Erythroblast (primary cell): ENCODE results near the gene RALGDS.

ENCODE experiments used
- DNase-seq, 2 experiments: peaks; one replicate each; lab custom pipeline; 2025; lab: John Stamatoyannopoulos, UW
- GATA1 ChIP-seq: IDR thresholded peaks from 2 replicates; pipeline ENCODE4 v1.6.1; 2011; ENCODE audit warnings: low read depth, mild to moderate bottlenecking, control low read depth, low read length, moderate library complexity
- POLR2A ChIP-seq: IDR thresholded peaks from 2 replicates; pipeline ENCODE4 v1.6.1; 2011; ENCODE audit warnings: mild to moderate bottlenecking, low read length

The RALGDS gene

GRCh38 chr9:133124907-133125275, 3.9 kb upstream of the RALGDS start:
- no peak for TF ChIP-seq GATA1
- TF ChIP-seq POLR2A, result no peak
- DNase-seq, result no peak

GRCh38 chr9:133124123-133124906, 3.3 kb upstream of the RALGDS start:
- no peak for TF ChIP-seq POLR2A
- TF ChIP-seq GATA1, result no peak
- peak; percentile 21 to 29 for DNase-seq

- DNase-seq, result peak; percentile 74 to 76
- no peak for TF ChIP-seq POLR2A
- TF ChIP-seq GATA1, result no peak
Observed at GRCh38 chr9:133122935-133123611, 2.0 kb upstream of the RALGDS start.

DNA sequence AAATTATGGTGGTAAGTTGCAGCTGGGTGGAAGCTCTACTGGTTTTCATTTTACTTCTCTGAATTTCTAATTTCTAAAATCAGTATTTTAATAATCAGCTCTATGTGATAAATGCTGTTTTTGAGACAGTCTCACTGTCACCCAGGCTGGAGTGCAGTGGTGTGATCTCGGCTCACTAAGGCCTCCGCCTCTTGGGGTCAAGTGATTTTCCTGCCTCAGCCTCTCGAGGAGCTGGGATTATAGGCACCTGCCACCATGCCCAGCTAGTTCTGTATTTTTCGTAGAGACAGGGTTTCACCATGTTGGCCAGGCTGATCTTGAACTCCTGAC, 1.5 kb upstream of the RALGDS start:
- no peak for DNase-seq
- TF ChIP-seq POLR2A (no peak), GATA1 (no peak)

GRCh38 chr9:133121915-133122550, 993 bp upstream of the RALGDS start:
- TF ChIP-seq GATA1, result no peak
- no peak for TF ChIP-seq POLR2A
- no peak for DNase-seq

GRCh38 chr9:133120501-133121197, 391 bp downstream of the RALGDS start:
- peak in 1 of 2 experiments; percentile 51 for DNase-seq
- no peak for TF ChIP-seq GATA1
- peak; percentile 21 for TF ChIP-seq POLR2A

- no peak for DNase-seq
- TF ChIP-seq GATA1, result no peak
- TF ChIP-seq POLR2A, result no peak
Observed at GRCh38 chr9:133119846-133120500, 1.1 kb downstream of the RALGDS start.

DNA sequence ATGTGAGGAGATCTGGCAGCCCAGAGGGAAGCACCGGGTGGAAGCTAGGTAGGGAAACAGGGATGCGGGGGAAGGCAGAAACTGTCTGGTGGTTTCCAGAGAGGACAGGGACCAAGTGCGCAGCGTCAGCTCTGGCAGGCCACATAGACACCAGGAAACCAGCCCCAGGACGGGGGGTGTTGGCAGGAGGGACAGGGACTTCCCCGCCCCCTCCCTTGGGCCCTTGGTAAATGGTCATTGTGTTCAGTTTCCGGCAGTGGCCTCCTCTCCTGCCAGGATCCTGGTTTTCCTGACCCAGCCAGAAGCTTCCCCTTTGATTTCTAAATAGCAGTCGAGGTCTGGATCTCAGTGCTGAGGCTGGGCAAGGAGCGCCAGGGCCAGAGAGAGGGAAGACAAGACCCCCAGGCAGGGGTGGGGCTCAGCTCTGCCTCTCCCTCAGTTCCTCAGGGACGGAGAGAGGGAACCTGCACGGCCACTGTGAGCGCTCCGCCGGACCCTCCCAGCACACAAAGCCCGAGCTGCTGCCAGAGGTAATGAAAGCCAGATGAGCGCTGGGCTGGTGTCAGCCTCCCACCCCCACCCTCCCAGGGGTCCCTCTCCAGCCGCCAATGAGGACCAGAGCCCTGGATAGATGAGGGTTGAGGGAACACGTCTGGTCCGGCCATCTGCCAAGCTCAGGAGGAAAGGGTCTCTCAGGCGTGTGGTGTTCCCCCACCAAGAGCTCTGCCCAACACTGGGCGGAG, 1.8 kb downstream of the RALGDS start:
- no peak for DNase-seq
- TF ChIP-seq POLR2A, result no peak
- no peak for TF ChIP-seq GATA1

GRCh38 chr9:133118568-133118967, 2.5 kb downstream of the RALGDS start:
- TF ChIP-seq POLR2A, result no peak
- no peak for TF ChIP-seq GATA1
- DNase-seq, result no peak

DNA sequence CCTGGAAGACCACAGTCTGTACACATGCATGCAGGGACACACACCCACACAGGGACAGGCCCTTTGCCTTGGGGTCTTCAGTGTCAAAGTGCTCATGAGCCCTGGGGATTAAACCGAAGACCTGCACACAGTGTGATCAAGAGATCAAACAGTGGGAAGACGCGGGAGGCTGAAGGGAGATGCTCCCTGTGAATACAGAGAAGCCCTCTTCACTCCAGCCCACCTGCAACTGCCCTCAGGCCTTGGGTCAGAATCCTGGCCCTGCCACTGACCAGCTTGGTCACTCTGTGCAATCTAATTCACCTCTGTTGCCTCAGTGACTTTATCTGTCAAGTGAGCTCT, 2.9 kb downstream of the RALGDS start:
- no peak for DNase-seq
- TF ChIP-seq POLR2A (no peak), GATA1 (no peak)

- no peak for DNase-seq
- TF ChIP-seq POLR2A, result no peak
- TF ChIP-seq GATA1, result no peak
Observed at GRCh38 chr9:133117271-133118178, 3.5 kb downstream of the RALGDS start.
